GM21529 (cell line): Measurements from ENCODE around the gene ANTXRL.
"Not testable (repeated sequence)": the region's sequence is repeated elsewhere in the genome, so short reads cannot be mapped to it uniquely, and the experiment has no call there.

Source experiments
- ATAC-seq: cut with Tn5 transposase; IDR thresholded peaks from one replicate; pipeline ENCODE4 v1.9.1; 2021; ENCODE audit not compliant: unreplicated experiment

The ANTXRL gene

DNA sequence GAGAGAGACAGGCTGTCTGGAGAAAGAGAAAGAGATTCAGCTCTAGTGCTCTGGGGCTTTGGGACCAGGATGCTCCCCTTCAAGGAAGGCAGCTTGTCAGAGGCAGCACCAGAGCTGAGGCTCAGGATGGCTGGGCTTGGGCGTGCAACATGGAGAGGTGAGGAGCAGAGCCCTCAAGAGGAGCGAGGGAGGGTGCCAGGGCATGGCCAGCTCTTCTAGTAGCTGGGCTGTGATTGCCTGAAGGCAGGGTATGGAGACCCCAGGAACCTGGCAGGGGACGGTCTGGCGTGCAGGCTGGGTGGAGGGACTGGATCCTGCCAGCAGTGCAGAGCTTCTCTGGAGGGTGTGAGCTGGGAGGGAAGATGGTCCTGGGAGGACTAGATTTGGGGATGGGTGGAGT is 40.2 kb downstream of the ANTXRL start:
- ATAC-seq = no peak

GRCh38 chr10:46327685-46328084 is 40.9 kb downstream of the ANTXRL start:
- no peak for ATAC-seq

- ATAC-seq = no peak
Measured at GRCh38 chr10:46328853-46329689, 42.3 kb downstream of the ANTXRL start.

DNA sequence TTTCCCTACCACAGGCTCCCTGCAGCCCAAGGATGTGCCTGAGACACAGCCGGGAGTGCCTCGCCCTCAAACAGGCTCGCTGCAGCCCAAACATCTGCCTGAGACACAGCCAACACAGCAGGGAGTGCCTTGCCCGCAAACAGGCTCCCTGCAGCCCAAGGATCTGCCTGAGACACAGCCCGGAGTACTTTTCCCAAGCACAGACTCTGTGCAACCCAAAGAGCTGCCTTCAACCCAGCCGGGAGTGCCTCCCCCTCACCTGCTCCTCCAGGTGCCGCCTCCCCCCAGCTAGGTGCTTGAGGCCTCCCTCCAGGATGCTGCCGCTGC is 42.9 kb downstream of the ANTXRL start:
- ATAC-seq = no peak

DNA sequence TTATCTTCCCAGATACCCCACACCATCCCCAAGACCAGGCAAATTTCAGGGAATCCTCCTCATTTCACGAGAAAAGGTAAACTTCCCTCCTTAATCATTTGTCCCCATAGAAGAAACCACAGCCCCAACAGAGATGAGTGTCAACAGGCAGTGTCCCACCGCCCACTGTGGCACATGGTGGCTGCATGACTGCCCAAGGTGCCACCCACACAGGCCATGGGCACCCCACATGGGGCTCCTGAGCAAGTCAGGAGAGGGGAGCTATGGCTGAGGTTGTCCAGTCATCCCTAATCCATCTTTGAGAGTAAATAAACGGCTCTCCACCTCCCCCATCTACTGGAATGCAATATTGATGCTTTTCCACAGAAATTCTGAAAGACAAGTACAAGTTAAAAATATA is 44.1 kb downstream of the ANTXRL start:
- no peak for ATAC-seq

DNA sequence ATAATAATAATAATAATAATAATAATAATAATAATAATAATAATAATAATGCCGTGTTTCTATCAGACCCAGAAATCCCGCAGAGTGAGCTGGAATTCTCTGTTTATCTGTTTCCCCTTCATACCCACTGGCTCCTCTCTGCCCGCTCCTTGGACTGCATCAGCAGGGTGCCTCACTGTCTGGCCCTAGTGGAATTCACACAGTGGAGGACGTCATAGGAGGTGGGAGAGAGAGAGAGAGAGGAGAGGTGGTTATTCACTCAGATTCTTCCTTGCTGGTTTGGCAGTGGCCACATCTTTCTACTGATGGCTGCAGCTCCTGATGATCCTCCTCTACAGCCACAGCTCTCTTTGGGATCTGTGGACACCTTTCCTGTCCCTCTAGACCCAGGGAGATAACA is 78.7 kb downstream of the ANTXRL start:
- not testable (repeated sequence) for ATAC-seq

- not testable (repeated sequence) for ATAC-seq
Measured at GRCh38 chr10:46367209-46367608, 80.4 kb downstream of the ANTXRL start.

DNA sequence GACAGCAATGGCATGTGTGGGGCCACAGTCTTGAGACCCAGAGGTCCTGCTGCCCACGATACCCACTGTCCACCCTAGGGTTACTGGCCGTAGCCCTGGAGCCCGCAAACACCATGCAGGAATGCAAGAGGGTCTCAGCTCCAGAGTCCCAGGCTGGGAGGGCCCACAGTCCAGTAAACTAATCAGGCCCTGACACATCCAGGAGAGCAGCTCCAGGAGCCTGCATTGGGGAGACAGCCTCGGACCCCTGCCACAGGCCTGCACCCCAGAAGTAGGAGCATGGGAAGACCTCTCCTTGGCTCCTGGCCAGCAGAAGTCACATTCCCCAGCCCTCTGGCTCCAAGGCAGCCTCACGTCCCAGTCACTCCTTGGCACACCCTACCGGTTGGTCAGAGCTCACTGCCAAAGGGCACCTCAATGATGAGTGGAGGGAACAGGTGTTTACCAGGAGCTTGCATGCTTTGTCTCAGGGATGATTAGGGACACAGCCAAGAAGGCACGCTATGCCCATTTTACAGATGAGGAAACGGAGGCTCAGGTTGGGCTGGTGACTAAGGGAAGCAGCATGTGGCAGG is 81.0 kb downstream of the ANTXRL start:
- not testable (repeated sequence) for ATAC-seq

- not testable (repeated sequence) for ATAC-seq
Measured at GRCh38 chr10:46368956-46369355, 82.2 kb downstream of the ANTXRL start.

DNA sequence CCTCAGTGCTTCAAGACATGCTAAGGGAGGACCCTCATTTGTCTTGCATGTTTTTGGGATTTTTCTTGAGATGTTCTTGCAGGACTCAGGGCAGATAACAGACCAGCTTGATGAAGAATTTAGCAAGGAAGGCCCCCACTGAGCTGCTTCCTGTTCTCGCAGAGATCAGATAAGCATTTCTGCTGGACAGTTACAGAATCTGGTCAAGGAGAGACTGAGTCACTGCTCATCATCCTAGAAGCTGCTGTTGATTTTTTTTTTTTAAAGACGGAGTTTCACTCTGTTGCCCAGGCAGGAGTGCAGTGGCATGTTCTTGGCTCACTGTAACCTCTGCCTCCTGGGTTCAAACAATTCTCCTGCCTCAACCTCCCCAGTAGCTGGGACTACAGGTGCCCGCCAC is 87.6 kb downstream of the ANTXRL start:
- not testable (repeated sequence) for ATAC-seq

GRCh38 chr10:46375406-46375805 is 88.6 kb downstream of the ANTXRL start, which contains the start of gene ANXA8L1:
Gene ANXA8L1, plus strand, starts transcription at chr10:46375776. Its CDS starts 76 bp downstream, at chr10:46375852.
- not testable (repeated sequence) for ATAC-seq

DNA sequence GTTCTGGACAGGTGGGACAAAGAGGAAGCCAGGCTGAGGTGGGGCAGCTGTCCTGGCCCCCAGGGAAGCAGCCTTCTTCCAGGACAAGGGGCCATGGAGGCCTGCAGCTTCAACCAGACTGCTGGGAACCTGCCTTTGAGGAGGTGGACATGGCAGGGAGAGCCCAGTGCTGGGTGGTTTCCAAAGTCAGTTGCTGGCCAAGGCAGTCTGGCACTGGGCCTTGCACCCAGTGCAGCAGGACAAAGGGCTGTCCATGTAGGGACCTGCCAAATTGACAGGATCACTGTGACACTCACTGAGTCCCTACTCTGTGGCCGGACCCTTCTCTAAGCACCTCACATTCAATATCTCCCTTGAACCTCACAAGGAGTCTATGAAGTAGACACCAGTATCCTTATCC is 90.2 kb downstream of the ANTXRL start:
- not testable (repeated sequence) for ATAC-seq

- not testable (repeated sequence) for ATAC-seq
Measured at GRCh38 chr10:46377651-46378050, 90.9 kb downstream of the ANTXRL start.

DNA sequence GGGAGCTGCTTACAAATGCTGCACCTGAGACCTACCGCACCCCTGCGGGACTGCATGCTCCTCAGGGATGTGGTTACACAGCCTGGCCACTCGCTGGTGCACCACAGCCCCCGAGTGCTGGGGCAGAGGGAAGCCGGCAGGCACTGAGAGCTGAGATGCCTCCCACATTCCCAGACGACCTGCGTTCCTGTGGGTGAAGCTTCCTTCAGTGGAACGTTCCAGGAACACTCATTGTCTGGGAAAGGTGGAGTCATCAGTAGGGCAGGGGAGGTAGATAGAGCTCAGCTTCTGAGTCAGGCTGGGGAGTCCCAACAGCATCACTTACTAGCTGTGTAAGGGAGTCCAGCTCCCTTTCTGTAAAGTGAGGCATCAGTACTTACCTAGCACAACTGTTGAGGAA is 91.3 kb downstream of the ANTXRL start:
- not testable (repeated sequence) for ATAC-seq

- not testable (repeated sequence) for ATAC-seq
Measured at GRCh38 chr10:46379233-46379848, 92.5 kb downstream of the ANTXRL start.
